NB4 (cell line): Measurements from ENCODE around the gene DPT.

Source experiments
- MAX ChIP-seq: IDR thresholded peaks from 2 replicates; pipeline ENCODE4 v1.6.1; 2011; ENCODE audit warnings: low read depth, low read length
- MYC ChIP-seq: IDR thresholded peaks from 2 replicates; pipeline ENCODE4 v1.6.1; 2011; ENCODE audit warnings: low read depth, low read length
- POLR2A ChIP-seq: IDR thresholded peaks from 2 replicates; pipeline ENCODE4 v1.6.1; 2011; ENCODE audit warnings: mild to moderate bottlenecking; ENCODE audit not compliant: insufficient read length; ENCODE audit errors: extremely low read depth
- TF ChIP-seq, protein P1 (sequence below): IDR thresholded peaks from one replicate; pipeline ENCODE4 v1.5.1; 2012; ENCODE audit warnings: low read depth, low read length

GRCh38 chr1:168665975-168666374 lies 63.0 kb downstream of the DPT start:
- TF ChIP-seq, protein P1, sequence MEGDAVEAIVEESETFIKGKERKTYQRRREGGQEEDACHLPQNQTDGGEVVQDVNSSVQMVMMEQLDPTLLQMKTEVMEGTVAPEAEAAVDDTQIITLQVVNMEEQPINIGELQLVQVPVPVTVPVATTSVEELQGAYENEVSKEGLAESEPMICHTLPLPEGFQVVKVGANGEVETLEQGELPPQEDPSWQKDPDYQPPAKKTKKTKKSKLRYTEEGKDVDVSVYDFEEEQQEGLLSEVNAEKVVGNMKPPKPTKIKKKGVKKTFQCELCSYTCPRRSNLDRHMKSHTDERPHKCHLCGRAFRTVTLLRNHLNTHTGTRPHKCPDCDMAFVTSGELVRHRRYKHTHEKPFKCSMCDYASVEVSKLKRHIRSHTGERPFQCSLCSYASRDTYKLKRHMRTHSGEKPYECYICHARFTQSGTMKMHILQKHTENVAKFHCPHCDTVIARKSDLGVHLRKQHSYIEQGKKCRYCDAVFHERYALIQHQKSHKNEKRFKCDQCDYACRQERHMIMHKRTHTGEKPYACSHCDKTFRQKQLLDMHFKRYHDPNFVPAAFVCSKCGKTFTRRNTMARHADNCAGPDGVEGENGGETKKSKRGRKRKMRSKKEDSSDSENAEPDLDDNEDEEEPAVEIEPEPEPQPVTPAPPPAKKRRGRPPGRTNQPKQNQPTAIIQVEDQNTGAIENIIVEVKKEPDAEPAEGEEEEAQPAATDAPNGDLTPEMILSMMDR, result no peak
- TF ChIP-seq POLR2A (no peak), MAX (no peak), MYC (no peak)
